IPS-18a (cell line): ENCODE data around the gene SLC24A3.

ENCODE experiments used
- H3K27ac ChIP-seq: one replicate; pipeline ENCODE4 v1.5.1; 2013; ENCODE audit warnings: low read length
- H3K27me3 ChIP-seq: one replicate; pipeline ENCODE4 v1.6.1; 2013; ENCODE audit warnings: mild to moderate bottlenecking, low read length; ENCODE audit not compliant: control insufficient read depth, insufficient read depth
- H3K36me3 ChIP-seq: one replicate; pipeline ENCODE4 v1.6.1; 2013; ENCODE audit warnings: low read depth, low read length; ENCODE audit not compliant: control insufficient read depth
- H3K4me1 ChIP-seq: one replicate; pipeline ENCODE4 v1.6.1; 2013; ENCODE audit warnings: low read depth, low read length; ENCODE audit not compliant: control insufficient read depth
- H3K4me3 ChIP-seq: one replicate; pipeline ENCODE4 v1.5.1; 2013; ENCODE audit warnings: low read length
- H3K9ac ChIP-seq: one replicate; pipeline ENCODE4 v1.6.1; 2013; ENCODE audit warnings: mild to moderate bottlenecking, low read length, moderate library complexity
- H3K9me3 ChIP-seq: one replicate; pipeline ENCODE4 v1.6.1; 2013; ENCODE audit warnings: low read depth, low read length; ENCODE audit not compliant: control insufficient read depth

Gene SLC24A3

GRCh38 chr20:19566226-19566945, 353.9 kb downstream of the SLC24A3 start:
- H3K27ac ChIP-seq, result no peak overlapping the region
- H3K27me3 ChIP-seq, result no peaks in the 10 kb centered on the region
- H3K4me1 ChIP-seq, result no peaks in the 10 kb centered on the region
- no peaks in the 10 kb centered on the region for H3K9me3 ChIP-seq
- H3K4me3 ChIP-seq, result no peak overlapping the region
- no peak overlapping the region for H3K9ac ChIP-seq
- H3K36me3 ChIP-seq, result no peaks in the 10 kb centered on the region

- Histone ChIP-seq H3K36me3 (no peaks in the 10 kb centered on the region), H3K4me1 (no peaks in the 10 kb centered on the region), H3K9ac (no peak overlapping the region), H3K4me3 (no peak overlapping the region), H3K27ac (no peak overlapping the region), H3K27me3 (no peaks in the 10 kb centered on the region), H3K9me3 (no peaks in the 10 kb centered on the region)
Observed at GRCh38 chr20:19568128-19568527, 355.7 kb downstream of the SLC24A3 start.

- H3K4me3 ChIP-seq, result no peak overlapping the region
- no peak overlapping the region for H3K27ac ChIP-seq
- H3K36me3 ChIP-seq, result no peaks in the 10 kb centered on the region
- no peaks in the 10 kb centered on the region for H3K27me3 ChIP-seq
- H3K9ac ChIP-seq, result no peak overlapping the region
- H3K9me3 ChIP-seq, result no peaks in the 10 kb centered on the region
- H3K4me1 ChIP-seq, result no peaks in the 10 kb centered on the region
Observed at GRCh38 chr20:19571996-19572395, 359.6 kb downstream of the SLC24A3 start.

- no peak overlapping the region for H3K27ac ChIP-seq
- no peaks in the 10 kb centered on the region for H3K9me3 ChIP-seq
- no peaks in the 10 kb centered on the region for H3K4me1 ChIP-seq
- H3K9ac ChIP-seq, result no peak overlapping the region
- no peaks in the 10 kb centered on the region for H3K36me3 ChIP-seq
- no peaks in the 10 kb centered on the region for H3K27me3 ChIP-seq
- H3K4me3 ChIP-seq, result no peak overlapping the region
Observed at GRCh38 chr20:19577692-19578091, 365.2 kb downstream of the SLC24A3 start.

GRCh38 chr20:19582782-19583181, 370.3 kb downstream of the SLC24A3 start:
- Histone ChIP-seq H3K9me3 (no peaks in the 10 kb centered on the region), H3K9ac (no peak overlapping the region), H3K4me3 (no peak overlapping the region)

GRCh38 chr20:19583532-19584175, 371.2 kb downstream of the SLC24A3 start:
- H3K4me1 ChIP-seq, result no peaks in the 10 kb centered on the region
- H3K27me3 ChIP-seq, result no peaks in the 10 kb centered on the region
- no peaks in the 10 kb centered on the region for H3K36me3 ChIP-seq
- no peak overlapping the region for H3K9ac ChIP-seq
- H3K4me3 ChIP-seq, result no peak overlapping the region
- no peaks in the 10 kb centered on the region for H3K9me3 ChIP-seq
- H3K27ac ChIP-seq, result no peak overlapping the region

More at GRCh38 chr20:19582782-19583181, 370.3 kb downstream of the SLC24A3 start:
- H3K36me3 ChIP-seq, result no peaks in the 10 kb centered on the region
- no peaks in the 10 kb centered on the region for H3K27me3 ChIP-seq
- no peaks in the 10 kb centered on the region for H3K4me1 ChIP-seq
- no peak overlapping the region for H3K27ac ChIP-seq

- no peaks in the 10 kb centered on the region for H3K4me1 ChIP-seq
- no peak overlapping the region for H3K27ac ChIP-seq
- H3K9me3 ChIP-seq, result no peaks in the 10 kb centered on the region
- no peaks in the 10 kb centered on the region for H3K27me3 ChIP-seq
- H3K9ac ChIP-seq, result no peak overlapping the region
- no peaks in the 10 kb centered on the region for H3K36me3 ChIP-seq
- no peak overlapping the region for H3K4me3 ChIP-seq
Observed at GRCh38 chr20:19588241-19588640, 375.8 kb downstream of the SLC24A3 start.

GRCh38 chr20:19588732-19589131, 376.3 kb downstream of the SLC24A3 start:
- no peak overlapping the region for H3K27ac ChIP-seq
- no peak overlapping the region for H3K4me3 ChIP-seq

GRCh38 chr20:19589787-19590362, 377.4 kb downstream of the SLC24A3 start:
- Histone ChIP-seq H3K27me3 (no peaks in the 10 kb centered on the region), H3K9ac (no peak overlapping the region), H3K36me3 (no peaks in the 10 kb centered on the region), H3K9me3 (no peaks in the 10 kb centered on the region), H3K27ac (no peak overlapping the region), H3K4me1 (no peaks in the 10 kb centered on the region), H3K4me3 (no peak overlapping the region)

More at GRCh38 chr20:19588732-19589131, 376.3 kb downstream of the SLC24A3 start:
- Histone ChIP-seq H3K36me3 (no peaks in the 10 kb centered on the region), H3K27me3 (no peaks in the 10 kb centered on the region), H3K9me3 (no peaks in the 10 kb centered on the region), H3K9ac (no peak overlapping the region), H3K4me1 (no peaks in the 10 kb centered on the region)

GRCh38 chr20:19590382-19590781, 377.9 kb downstream of the SLC24A3 start:
- H3K27ac ChIP-seq, result no peak overlapping the region
- no peak overlapping the region for H3K9ac ChIP-seq
- no peaks in the 10 kb centered on the region for H3K27me3 ChIP-seq
- no peaks in the 10 kb centered on the region for H3K4me1 ChIP-seq
- no peak overlapping the region for H3K4me3 ChIP-seq
- H3K9me3 ChIP-seq, result no peaks in the 10 kb centered on the region
- no peaks in the 10 kb centered on the region for H3K36me3 ChIP-seq

GRCh38 chr20:19593762-19594161, 381.3 kb downstream of the SLC24A3 start:
- no peaks in the 10 kb centered on the region for H3K27me3 ChIP-seq
- H3K9me3 ChIP-seq, result no peaks in the 10 kb centered on the region
- H3K4me3 ChIP-seq, result no peak overlapping the region
- peaks cover 4% of the 10 kb centered on the region for H3K4me1 ChIP-seq
- H3K27ac ChIP-seq, result no peak overlapping the region
- no peaks in the 10 kb centered on the region for H3K36me3 ChIP-seq
- H3K9ac ChIP-seq, result no peak overlapping the region
